ENCODE measurements around the gene NOTCH4. TPM values are rescaled to one million over a fixed set of nuclear protein-coding genes. Genes with fewer than 3 reads are reported as not detected.

The NOTCH4 gene
- total and polyA plus RNA-seq, 9 of the 15 experiments (the other 6 are each of a cell fraction or from before 2014, with no cell fraction given) = 0.24 to 4.3 (median 1.7) TPM

- no peak for TF ChIP-seq THRB (CRISPR knock-in tag; conservative IDR thresholded peaks at IDR 0.05)
- TF ChIP-seq PML (IDR thresholded peaks at IDR 0.05; ENCODE audit: low read length) = no peak
- peak; percentile 97; the same call in 1 of the 2 replicates for TF ChIP-seq KAT7 (CRISPR knock-in tag; IDR thresholded peaks at IDR 0.05; ENCODE audit: borderline replicate concordance)
- no peak for TF ChIP-seq NFRKB (IDR thresholded peaks at IDR 0.05; ENCODE audit: low read depth)
- TF ChIP-seq ELF2 (CRISPR knock-in tag; IDR thresholded peaks at IDR 0.05) = no peak
- no peak for TF ChIP-seq CBFA2T2 (conservative IDR thresholded peaks at IDR 0.05)
- no peak for TF ChIP-seq ZNF583 (CRISPR knock-in tag; IDR thresholded peaks at IDR 0.05)
- TF ChIP-seq PHTF2 (CRISPR knock-in tag; IDR thresholded peaks at IDR 0.05) = no peak
- no peak for TF ChIP-seq ZBTB5 (IDR thresholded peaks at IDR 0.05)
- TF ChIP-seq HBP1 (CRISPR knock-in tag; IDR thresholded peaks at IDR 0.05) = no peak
- TF ChIP-seq RBM14 (IDR thresholded peaks at IDR 0.05; ENCODE audit: borderline replicate concordance, insufficient read depth, low read depth, low read length) = no peak
- no peak for TF ChIP-seq ZNF274 (IDR thresholded peaks at IDR 0.05; ENCODE audit: borderline replicate concordance, low read depth, low read length)
- TF ChIP-seq BRD4 (IDR thresholded peaks at IDR 0.05) = no peak
- no peak for TF ChIP-seq TSC22D4 (tag; IDR thresholded peaks at IDR 0.05)
- no peak for TF ChIP-seq CHAMP1 (IDR thresholded peaks at IDR 0.05)
- no peak for TF ChIP-seq CC2D1A (IDR thresholded peaks at IDR 0.05)
- no peak for TF ChIP-seq NKRF (IDR thresholded peaks at IDR 0.05; ENCODE audit: borderline replicate concordance)
- no peak for TF ChIP-seq PHF8 (IDR thresholded peaks at IDR 0.05; ENCODE audit: borderline replicate concordance, low read length)
Observed at GRCh38 chr6:32195652-32195901, 28.3 kb downstream of the NOTCH4 start (continued).

Measured in K562 (cell line).